OCI-LY1 (cell line): ENCODE measurements around the gene GPR171.

ENCODE experiments used
- EZH2 ChIP-seq: fragments of 200-600 bp; sonication (generic), shearing (Covaris generic); IDR thresholded peaks from 2 replicates; pipeline ENCODE4 v1.8.0; 2017; ENCODE audit warnings: borderline replicate concordance, mixed run types, mild to moderate bottlenecking, antibody characterized with exemption, low read length, moderate library complexity, mixed read lengths
- TF ChIP-seq, protein P1 (sequence below): fragments of 200-600 bp; sonication (generic), shearing (Covaris generic); IDR thresholded peaks from 2 replicates; pipeline ENCODE4 v1.5.1; 2017; ENCODE audit warnings: mild to moderate bottlenecking, antibody characterized with exemption, low read length, moderate library complexity, mixed read lengths

DNA sequence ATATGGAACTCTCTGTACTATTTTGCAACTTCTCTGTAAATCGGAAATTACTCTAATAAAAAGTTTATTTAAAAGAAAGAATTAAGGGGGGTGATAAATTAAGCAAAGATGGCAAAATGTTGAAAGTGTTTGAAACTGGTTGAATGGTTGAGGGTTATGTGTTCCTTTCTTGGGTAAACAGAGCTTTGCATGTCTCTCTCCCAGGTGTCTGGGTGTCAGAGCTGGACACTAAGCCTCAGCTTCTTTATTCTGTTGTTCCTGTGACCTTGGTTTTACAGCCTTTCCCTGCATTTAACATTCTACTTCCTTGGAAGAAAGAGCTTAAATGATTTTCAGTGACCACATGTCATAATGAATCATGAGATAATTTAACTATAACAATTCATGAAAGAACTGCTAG is 7.2 kb downstream of the GPR171 start:
- TF ChIP-seq, protein P1, sequence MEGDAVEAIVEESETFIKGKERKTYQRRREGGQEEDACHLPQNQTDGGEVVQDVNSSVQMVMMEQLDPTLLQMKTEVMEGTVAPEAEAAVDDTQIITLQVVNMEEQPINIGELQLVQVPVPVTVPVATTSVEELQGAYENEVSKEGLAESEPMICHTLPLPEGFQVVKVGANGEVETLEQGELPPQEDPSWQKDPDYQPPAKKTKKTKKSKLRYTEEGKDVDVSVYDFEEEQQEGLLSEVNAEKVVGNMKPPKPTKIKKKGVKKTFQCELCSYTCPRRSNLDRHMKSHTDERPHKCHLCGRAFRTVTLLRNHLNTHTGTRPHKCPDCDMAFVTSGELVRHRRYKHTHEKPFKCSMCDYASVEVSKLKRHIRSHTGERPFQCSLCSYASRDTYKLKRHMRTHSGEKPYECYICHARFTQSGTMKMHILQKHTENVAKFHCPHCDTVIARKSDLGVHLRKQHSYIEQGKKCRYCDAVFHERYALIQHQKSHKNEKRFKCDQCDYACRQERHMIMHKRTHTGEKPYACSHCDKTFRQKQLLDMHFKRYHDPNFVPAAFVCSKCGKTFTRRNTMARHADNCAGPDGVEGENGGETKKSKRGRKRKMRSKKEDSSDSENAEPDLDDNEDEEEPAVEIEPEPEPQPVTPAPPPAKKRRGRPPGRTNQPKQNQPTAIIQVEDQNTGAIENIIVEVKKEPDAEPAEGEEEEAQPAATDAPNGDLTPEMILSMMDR, result no peak
- TF ChIP-seq EZH2, result no peak
